NCI-H2171 (cell line): ENCODE results near the gene GTPBP4.

Experiments used
- DNase-seq: peaks from one replicate; lab custom pipeline; 2025; lab: John Stamatoyannopoulos, UW

The GTPBP4 gene

GRCh38 chr10:966466-967235 is 21.6 kb upstream of the GTPBP4 start:
- no peak for DNase-seq

GRCh38 chr10:968546-969199 is 19.6 kb upstream of the GTPBP4 start:
- no peak for DNase-seq

- no peak for DNase-seq
Observed at GRCh38 chr10:969473-970150, 18.6 kb upstream of the GTPBP4 start.

- DNase-seq = no peak
Observed at GRCh38 chr10:970311-971149, 17.7 kb upstream of the GTPBP4 start.

- no peak for DNase-seq
Observed at GRCh38 chr10:971150-971542, 17.1 kb upstream of the GTPBP4 start.

- no peak for DNase-seq
Observed at GRCh38 chr10:971613-972012, 16.6 kb upstream of the GTPBP4 start.

- DNase-seq = no peak
Observed at GRCh38 chr10:972763-973162, 15.5 kb upstream of the GTPBP4 start.

GRCh38 chr10:974038-974784 is 14.0 kb upstream of the GTPBP4 start:
- DNase-seq = no peak

- DNase-seq = no peak
Observed at GRCh38 chr10:974785-975074, 13.5 kb upstream of the GTPBP4 start.

- no peak for DNase-seq
Observed at GRCh38 chr10:976316-976715, 11.9 kb upstream of the GTPBP4 start.

GRCh38 chr10:978826-979421 is 9.3 kb upstream of the GTPBP4 start:
- DNase-seq = no peak

GRCh38 chr10:980468-981093 is 7.7 kb upstream of the GTPBP4 start:
- no peak for DNase-seq

GRCh38 chr10:983401-983800 is 4.8 kb upstream of the GTPBP4 start:
- no peak for DNase-seq

- DNase-seq = no peak
Observed at GRCh38 chr10:983971-984655, 4.1 kb upstream of the GTPBP4 start.

- no peak for DNase-seq
Observed at GRCh38 chr10:985361-985760, 2.9 kb upstream of the GTPBP4 start.

GRCh38 chr10:986137-986825 is 2.0 kb upstream of the GTPBP4 start:
- DNase-seq = no peak

GRCh38 chr10:986881-987619 is 1.2 kb upstream of the GTPBP4 start:
- no peak for DNase-seq

- DNase-seq = no peak
Observed at GRCh38 chr10:987620-987869, 689 bp upstream of the GTPBP4 start.
